PC-3 (cell line): Measurements from ENCODE around the gene CHD2. TPM values are rescaled to one million over a fixed set of nuclear protein-coding genes. Genes with fewer than 3 reads are reported as not detected.

Experiments used
- ATAC-seq: fragments of 200-7000 bp; cut with Tn5 transposase; 2 replicates; pipeline ENCODE4 v1.9.1; 2020; ENCODE audit warnings: mild to moderate bottlenecking, moderate library complexity
- BruUV-seq: library from RNA; stranded (reverse); fragments of 400-500 nt; replicated peaks from 2 replicates; lab custom pipeline; 2021; lab: Mats Ljungman, UMichigan
- CTCF ChIA-PET: fragments of 300-600 bp; sonication (Branson Sonifier 250); formaldehyde crosslinking; loops from one replicate; lab custom pipeline; 2022; ENCODE audit warnings: antibody characterized with exemption; lab: Charles Lee
- POLR2A ChIA-PET: fragments of 300-600 bp; sonication (Branson Sonifier 250); formaldehyde crosslinking; loops from one replicate; lab custom pipeline; 2022; ENCODE audit warnings: antibody characterized with exemption; ENCODE audit not compliant: unreplicated experiment; lab: Charles Lee
- DNase-seq: peaks from one replicate; pipeline ENCODE4 v3.0.0-alpha.2; 2015
- H2AFZ ChIP-seq: fragments of 300-600 bp; sonication (generic); 2 replicates; pipeline ENCODE4 v1.6.0; 2016; ENCODE audit warnings: antibody characterized with exemption, low read length
- H3F3A ChIP-seq: fragments of 300-600 bp; sonication (generic); one replicate; pipeline ENCODE4 v1.6.0; 2017; ENCODE audit warnings: antibody characterized with exemption, low read length, control low read depth, mild to moderate bottlenecking; ENCODE audit not compliant: unreplicated experiment
- H3K27ac ChIP-seq: fragments of 300-600 bp; sonication (generic); 2 replicates; pipeline ENCODE4 v1.5.1; 2016; ENCODE audit warnings: mild to moderate bottlenecking, low read length
- H3K27me3 ChIP-seq: fragments of 300-600 bp; sonication (generic); 2 replicates; pipeline ENCODE4 v1.6.1; 2016; ENCODE audit warnings: low read length, mixed read lengths
- H3K36me3 ChIP-seq: fragments of 300-600 bp; sonication (generic); 2 replicates; pipeline ENCODE4 v1.6.1; 2016; ENCODE audit warnings: low read depth, mixed run types, low read length, mixed read lengths
- H3K4me1 ChIP-seq: fragments of 300-600 bp; sonication (generic); 2 replicates; pipeline ENCODE4 v1.5.1; 2016; ENCODE audit warnings: low read length; ENCODE audit not compliant: insufficient read depth
- H3K4me2 ChIP-seq: fragments of 300-600 bp; sonication (generic); 2 replicates; pipeline ENCODE4 v1.6.0; 2016; ENCODE audit warnings: low read length
- H3K4me3 ChIP-seq: fragments of 300-600 bp; sonication (generic); 2 replicates; pipeline ENCODE4 v1.5.1; 2016; ENCODE audit warnings: mild to moderate bottlenecking, low read length, mixed read lengths
- H3K79me2 ChIP-seq: fragments of 300-600 bp; sonication (generic); 2 replicates; pipeline ENCODE4 v1.6.1; 2017; ENCODE audit warnings: low read length, mixed read lengths
- H3K9ac ChIP-seq: fragments of 300-600 bp; sonication (generic); 2 replicates; pipeline ENCODE4 v1.6.0; 2016; ENCODE audit warnings: mild to moderate bottlenecking, low read length
- H3K9me2 ChIP-seq: fragments of 300-600 bp; sonication (generic); replicated peaks from 2 replicates; pipeline ENCODE4 v1.6.1; 2016; ENCODE audit warnings: mixed run types, low read length, mixed read lengths
- H3K9me3 ChIP-seq: fragments of 300-600 bp; sonication (generic); 2 replicates; pipeline ENCODE4 v1.6.1; 2016; ENCODE audit warnings: low read length, mixed read lengths
- H4K20me1 ChIP-seq: fragments of 300-600 bp; sonication (generic); 2 replicates; pipeline ENCODE4 v1.6.1; 2016; ENCODE audit warnings: low read length, mixed read lengths
- EZH2 ChIP-seq: fragments of 300-600 bp; sonication (generic); IDR thresholded peaks from one replicate; pipeline ENCODE4 v1.6.1; 2017; ENCODE audit warnings: antibody characterized with exemption, mild to moderate bottlenecking, low read length; ENCODE audit not compliant: unreplicated experiment
- EZH2phosphoT487 ChIP-seq: fragments of 300-600 bp; sonication (generic); IDR thresholded peaks from 2 replicates; pipeline ENCODE4 v1.6.1; 2018; ENCODE audit warnings: mild to moderate bottlenecking, antibody characterized with exemption, low read length, borderline replicate concordance
- intact Hi-C: fragments of 100-400 bp; cut with micrococcal nuclease; formaldehyde crosslinking; loops from 2 replicates; pipeline ENCODE4 v1.9.0; 2023
- microRNA-seq: library from miRNA; unstranded; fragments of <30 nt; microRNA quantifications from one replicate; pipeline ENCODE4 v1.1.0, GENCODE V29; 2020; ENCODE audit not compliant: unreplicated experiment
- total RNA-seq: library from RNA; depleted of rRNA; stranded (reverse); fragments of >200 nt; gene quantifications from 2 replicates; pipeline ENCODE4 v1.2.3, GENCODE V29; 2014; rRNA removed
- TF ChIP-seq, protein P1 (sequence below): fragments of 300-600 bp; sonication (generic); conservative IDR thresholded peaks from 2 replicates; pipeline ENCODE4 v1.5.1; 2017; ENCODE audit warnings: antibody characterized with exemption, low read depth, mild to moderate bottlenecking, low read length

Gene CHD2
- total RNA-seq, 1 experiment from 2014 or later = 42.7 TPM

DNA sequence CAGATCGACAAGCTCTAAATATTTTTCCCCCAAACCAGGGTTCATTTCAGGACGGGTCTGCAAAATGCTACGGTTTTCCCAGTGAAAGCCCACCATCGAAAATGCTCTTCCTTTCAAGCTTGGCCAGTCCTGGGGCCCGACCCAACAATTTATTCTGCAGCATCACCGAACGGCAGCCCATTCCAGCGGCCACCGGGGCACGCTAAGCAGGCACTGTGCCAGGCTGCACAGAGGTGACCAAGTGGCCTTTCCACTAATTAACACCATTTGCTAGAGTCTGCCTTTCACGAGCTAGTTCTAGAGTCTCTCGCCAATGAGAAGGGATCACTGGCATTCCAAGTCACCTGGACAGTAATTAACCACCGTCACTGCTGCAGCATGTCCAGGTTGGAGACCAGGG lies 174.5 kb downstream of the CHD2 start:
- Histone ChIP-seq H3K27ac (no peak overlapping the region), H3K36me3 (no peaks in the 10 kb centered on the region), H3K4me1 (peaks cover 6% of the 10 kb centered on the region; the same call in 1 of the 2 replicates), H3K9ac (no peak overlapping the region), H3K4me3 (no peak overlapping the region), H3K4me2 (no peak overlapping the region), H3K79me2 (no peaks in the 10 kb centered on the region), H4K20me1 (no peaks in the 10 kb centered on the region), H2AFZ (no peak overlapping the region), H3F3A (no peaks in the 10 kb centered on the region), H3K9me2 (no peaks in the 10 kb centered on the region), H3K27me3 (peaks cover 70% of the 10 kb centered on the region), H3K9me3 (no peaks in the 10 kb centered on the region)
- ATAC-seq (no peak), DNase-seq (no peak)
- TF ChIP-seq EZH2 = no peak
- no peak for TF ChIP-seq EZH2phosphoT487
- TF ChIP-seq, protein P1, sequence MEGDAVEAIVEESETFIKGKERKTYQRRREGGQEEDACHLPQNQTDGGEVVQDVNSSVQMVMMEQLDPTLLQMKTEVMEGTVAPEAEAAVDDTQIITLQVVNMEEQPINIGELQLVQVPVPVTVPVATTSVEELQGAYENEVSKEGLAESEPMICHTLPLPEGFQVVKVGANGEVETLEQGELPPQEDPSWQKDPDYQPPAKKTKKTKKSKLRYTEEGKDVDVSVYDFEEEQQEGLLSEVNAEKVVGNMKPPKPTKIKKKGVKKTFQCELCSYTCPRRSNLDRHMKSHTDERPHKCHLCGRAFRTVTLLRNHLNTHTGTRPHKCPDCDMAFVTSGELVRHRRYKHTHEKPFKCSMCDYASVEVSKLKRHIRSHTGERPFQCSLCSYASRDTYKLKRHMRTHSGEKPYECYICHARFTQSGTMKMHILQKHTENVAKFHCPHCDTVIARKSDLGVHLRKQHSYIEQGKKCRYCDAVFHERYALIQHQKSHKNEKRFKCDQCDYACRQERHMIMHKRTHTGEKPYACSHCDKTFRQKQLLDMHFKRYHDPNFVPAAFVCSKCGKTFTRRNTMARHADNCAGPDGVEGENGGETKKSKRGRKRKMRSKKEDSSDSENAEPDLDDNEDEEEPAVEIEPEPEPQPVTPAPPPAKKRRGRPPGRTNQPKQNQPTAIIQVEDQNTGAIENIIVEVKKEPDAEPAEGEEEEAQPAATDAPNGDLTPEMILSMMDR = no peak
- ChIA-PET POLR2A (no interaction called here), CTCF (interaction anchor here (0.7 kb wide), 1 partner anchor 13 kb away, joined by 3 read pairs; no protein-coding TSS in a partner anchor)
- intact Hi-C loops = no loop called here
- no TSS peak for BruUV-seq

DNA sequence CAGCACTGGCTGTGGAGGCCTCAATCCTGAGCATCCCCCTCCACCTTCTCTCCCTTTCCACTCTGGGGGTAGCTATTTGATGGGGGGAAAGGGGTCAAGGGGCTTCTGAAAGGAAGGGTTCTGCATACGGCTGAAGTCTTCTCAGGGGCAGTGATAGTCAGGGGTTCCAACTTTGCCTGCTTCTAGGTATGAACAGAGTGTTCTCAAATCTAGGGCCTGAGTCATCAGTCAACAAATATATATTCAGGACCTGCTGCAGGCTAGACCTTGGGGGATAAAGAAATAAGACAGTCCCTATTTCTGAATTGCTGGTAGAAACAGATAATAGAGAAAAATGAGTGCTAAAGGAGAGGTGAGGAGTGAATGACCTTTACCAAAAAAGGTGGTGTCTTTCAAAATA lies 176.1 kb downstream of the CHD2 start:
- BruUV-seq = no TSS peak
- intact Hi-C loops = no loop called here
- DNase-seq (no peak), ATAC-seq (no peak)
- no peak for TF ChIP-seq EZH2
- TF ChIP-seq EZH2phosphoT487 = no peak
- TF ChIP-seq, protein P1 = no peak
- Histone ChIP-seq H3K79me2 (no peaks in the 10 kb centered on the region), H3K4me2 (no peak overlapping the region), H3F3A (no peaks in the 10 kb centered on the region), H4K20me1 (no peaks in the 10 kb centered on the region), H3K36me3 (no peaks in the 10 kb centered on the region), H3K9ac (no peak overlapping the region), H3K27ac (no peak overlapping the region), H3K4me1 (peaks cover 6% of the 10 kb centered on the region; the same call in 1 of the 2 replicates), H3K4me3 (no peak overlapping the region), H3K27me3 (peaks cover 84% of the 10 kb centered on the region), H3K9me2 (no peaks in the 10 kb centered on the region), H3K9me3 (no peaks in the 10 kb centered on the region), H2AFZ (no peak overlapping the region)
- CTCF ChIA-PET = no interaction called here
- POLR2A ChIA-PET = no interaction called here

GRCh38 chr15:93076875-93077274 lies 176.8 kb downstream of the CHD2 start:
- Histone ChIP-seq H3K27me3 (peaks cover 84% of the 10 kb centered on the region), H3K36me3 (no peaks in the 10 kb centered on the region)
- CTCF ChIA-PET = no interaction called here

More at GRCh38 chr15:93076875-93077274, 176.8 kb downstream of the CHD2 start:
- DNase-seq = no peak
- Histone ChIP-seq H4K20me1 (no peaks in the 10 kb centered on the region), H3K27ac (no peak overlapping the region), H3K4me3 (no peak overlapping the region), H3K4me2 (no peak overlapping the region), H3K79me2 (no peaks in the 10 kb centered on the region), H2AFZ (no peak overlapping the region), H3K9ac (no peak overlapping the region), H3K9me3 (no peaks in the 10 kb centered on the region), H3K9me2 (no peaks in the 10 kb centered on the region), H3K4me1 (peaks cover 1% of the 10 kb centered on the region; the same call in 1 of the 2 replicates), H3F3A (no peaks in the 10 kb centered on the region)
- POLR2A ChIA-PET = no interaction called here
- intact Hi-C loops = no loop called here
- ATAC-seq = no peak
- TF ChIP-seq, protein P1 = no peak
- TF ChIP-seq EZH2 = no peak
- TF ChIP-seq EZH2phosphoT487 = no peak
- BruUV-seq = no TSS peak

Small RNAs within 50 kb of the gene (microRNA-seq; reads per million reads assigned to microRNA genes)
- not detected for gene MIR3175

Other genes starting within 250 kb of the CHD2 start
- gene FAM174B, start 244.5 kb upstream of the CHD2 start, total RNA-seq = 9.6 and 14.2 TPM in 2 replicates
- gene RGMA, start 188.9 kb downstream of the CHD2 start, total RNA-seq = 1.3 and 2.5 TPM in 2 replicates